Upper lobe of left lung (tissue), 4 donors: Measurements from ENCODE around the gene VSTM4.

Experiments
- CTCF ChIP-seq, 6 experiments: fragments of 450-650 bp in 4 of 6; fragments of 200-600 bp in 2 of 6; sonication (generic) in 2 of 6; IDR thresholded peaks; one replicate each; pipeline ENCODE4 v1.5.1; 2016 to 2019; ENCODE audit warnings: antibody characterized with exemption in 6 of 6
- POLR2A ChIP-seq, 4 donors: fragments of 450-650 bp; IDR thresholded peaks; one replicate each; pipeline ENCODE4 v1.5.1; 2016 to 2017; ENCODE audit warnings: antibody characterized with exemption in 4 of 4, mild to moderate bottlenecking in 2 of 4
- POLR2AphosphoS5 ChIP-seq, 2 donors: sonication (generic); formaldehyde crosslinking; IDR thresholded peaks; one replicate each; pipeline ENCODE4 v1.5.1; 2017; ENCODE audit warnings: antibody characterized with exemption in 2 of 2

GRCh38 chr10:49140304-49141177 lies 25.2 kb upstream of the VSTM4 start:
- TF ChIP-seq CTCF (IDR thresholded peaks at IDR 0.05) (no peak), POLR2AphosphoS5 (IDR thresholded peaks at IDR 0.05) (no peak), POLR2A (IDR thresholded peaks at IDR 0.05) (no peak)
